Spleen (tissue), 11 donors: Measurements from ENCODE around the gene SLN. TPM values are rescaled to one million over a fixed set of nuclear protein-coding genes. Genes with fewer than 3 reads are reported as not detected.

Source experiments
- DNase-seq: peaks from one replicate; pipeline ENCODE4 v3.0.0-alpha.2; 2020
- H3K27ac ChIP-seq, 8 donors: fragments of 200-600 bp; sonication (generic) in 7 of 8; 1 replicate in 4 of 8; 2 replicates in 4 of 8; pipeline versions ENCODE4 v1.5.0 to v1.8.0; 2016 to 2021; ENCODE audit warnings: inconsistent platforms in 4 of 8, mild to moderate bottlenecking in 4 of 8, moderate library complexity in 1 of 8
- H3K27me3 ChIP-seq, 7 donors: fragments of 200-600 bp; sonication (generic) in 6 of 7; replicated peaks in 1 of 7; 1 replicate in 4 of 7; 2 replicates in 3 of 7; pipeline versions ENCODE4 v1.5.0 to v1.8.0; 2016 to 2021; ENCODE audit warnings: inconsistent platforms in 3 of 7, mild to moderate bottlenecking in 1 of 7
- H3K36me3 ChIP-seq, 6 donors: fragments of 200-600 bp; sonication (generic) in 5 of 6; 1 replicate in 4 of 6; 2 replicates in 2 of 6; pipeline versions ENCODE4 v1.5.0 to v1.8.0; 2016 to 2021; ENCODE audit warnings: inconsistent platforms in 2 of 6
- H3K4me1 ChIP-seq, 6 donors: fragments of 200-600 bp; sonication (generic) in 5 of 6; 1 replicate in 3 of 6; 2 replicates in 3 of 6; pipeline versions ENCODE4 v1.5.0 to v1.8.0; 2016 to 2021; ENCODE audit warnings: inconsistent platforms in 3 of 6
- H3K4me3 ChIP-seq, 8 donors: fragments of 200-600 bp; sonication (generic) in 7 of 8; 1 replicate in 4 of 8; 2 replicates in 4 of 8; pipeline versions ENCODE4 v1.5.0 to v1.8.0; 2016 to 2021; ENCODE audit warnings: inconsistent platforms in 4 of 8, mild to moderate bottlenecking in 4 of 8, moderate library complexity in 2 of 8
- H3K9me3 ChIP-seq, 8 donors: fragments of 200-600 bp; sonication (generic) in 7 of 8; 1 replicate in 4 of 8; 2 replicates in 4 of 8; pipeline versions ENCODE4 v1.5.0 to v1.8.0; 2016 to 2021; ENCODE audit warnings: inconsistent platforms in 4 of 8
- POLR2A ChIP-seq, 3 donors: fragments of 450-650 bp; IDR thresholded peaks; one replicate each; pipeline ENCODE4 v1.5.1; 2017; ENCODE audit warnings: antibody characterized with exemption in 3 of 3, mild to moderate bottlenecking in 1 of 3
- POLR2AphosphoS5 ChIP-seq, 3 donors: sonication (generic); formaldehyde crosslinking; IDR thresholded peaks; one replicate each; pipeline ENCODE4 v1.5.1; 2017; ENCODE audit warnings: antibody characterized with exemption in 3 of 3
- WGBS, 5 donors: extraction: QIAGEN DNeasy Blood & Tissue Kit in 3 of 5; methylation state at CpG; one replicate each; pipeline versions ENCODE4 v1.1.5 to v1.1.7; 2013 to 2018; 5-methylcytosine and 5-hydroxymethylcytosine counted together
- intact Hi-C: fragments of 100-400 bp; cut with DNase I; formaldehyde crosslinking; loops from one replicate; pipeline ENCODE4 v1.15.0; 2023; ENCODE audit warnings: low total_unique reads
- polyA plus RNA-seq, 3 donors: library from polyadenylated mRNA; stranded (reverse); fragments of 200-250 nt; gene quantifications; one replicate each; pipeline ENCODE4 v1.2.1, GENCODE V29; 2013
- total RNA-seq, 7 donors: library from RNA; depleted of rRNA in 3 of 7; stranded (reverse); fragments of >200 nt in 3 of 7; fragmentation: NEBNext Ultra II Directional in 4 of 7; extraction: Animal tissue kit (Norgen Biotek cat#: 25700) in 4 of 7; gene quantifications; one replicate each; pipeline versions ENCODE4 v1.1.0 to v1.2.1, GENCODE V29; 2016 to 2021
- TF ChIP-seq, protein P1 (sequence below), 11 experiments: fragments of 200-600 bp in 7 of 11; fragments of 450-650 bp in 4 of 11; sonication (generic) in 4 of 11; IDR thresholded peaks in 8 of 11; conservative IDR thresholded peaks in 3 of 11; 1 replicate in 7 of 11; 2 replicates in 4 of 11; pipeline versions ENCODE4 v1.4.0 to v1.8.0; 2016 to 2021; ENCODE audit warnings: antibody characterized with exemption in 11 of 11, inconsistent platforms in 4 of 11, mild to moderate bottlenecking in 1 of 11
- donor health status: healthy with polysubstance abuse.
- donor health status: DM: no; HTN: no; CAD: no; lungs with moderate emphysema.
- donor health status: DM: no; HTN: no; CAD: no.
- donor health status: Bipolar disorder and iron deficiency.
- donor health status: healthy.
- donor health status: DM: no; HTN: no; CAD: no.
- donor health status: DM: yes; HTN: yes; CAD: no.

Gene SLN
- total and polyA plus RNA-seq, 10 donors: 0.09 to 0.86 (median 0.48) TPM; not detected in 6

DNA sequence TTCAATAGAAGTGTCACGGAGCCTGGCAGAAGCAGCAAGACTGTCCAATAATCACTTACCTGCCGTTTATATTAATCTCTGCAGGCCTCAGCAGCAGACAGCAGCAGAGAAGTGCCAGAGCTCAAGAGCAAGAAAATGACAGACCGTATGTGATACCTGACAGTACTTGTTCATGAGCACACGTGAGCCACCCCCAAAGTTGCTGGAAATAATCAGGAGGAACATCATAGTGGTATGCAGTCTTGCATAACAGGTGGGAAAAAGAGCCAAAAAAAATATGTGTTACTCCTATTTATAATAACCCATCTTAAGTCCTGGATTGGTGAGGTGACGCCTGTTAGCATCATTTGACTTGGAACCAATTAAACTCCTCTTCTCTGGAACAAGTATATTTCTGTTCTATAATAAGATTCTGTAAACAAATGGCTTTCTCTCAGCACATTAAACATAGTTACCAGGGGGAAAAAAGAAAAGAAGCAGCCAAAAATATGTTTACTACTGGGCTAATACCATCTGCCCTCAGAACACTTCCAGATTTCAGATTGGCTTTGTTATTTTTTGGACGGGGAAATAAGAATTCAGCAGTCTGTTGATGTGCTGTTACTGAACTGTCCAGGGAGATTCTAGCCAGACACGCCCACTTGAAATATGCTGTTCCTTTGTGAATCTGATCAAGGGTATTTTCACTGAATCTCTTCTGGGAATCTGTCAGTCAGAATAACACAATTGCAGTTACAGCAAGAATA lies 7.9 kb upstream of the SLN start:
- intact Hi-C loops: no loop called here
- Histone ChIP-seq H3K27me3 (no peaks in the 10 kb centered on the region), H3K4me3 (no peak overlapping the region), H3K4me1 (no peaks in the 10 kb centered on the region), H3K36me3 (no peaks in the 10 kb centered on the region), H3K9me3 (no peaks in the 10 kb centered on the region), H3K27ac (no peak overlapping the region)
- TF ChIP-seq POLR2A (IDR thresholded peaks at IDR 0.05) (no peak), POLR2AphosphoS5 (IDR thresholded peaks at IDR 0.05) (no peak)
- TF ChIP-seq, protein P1, sequence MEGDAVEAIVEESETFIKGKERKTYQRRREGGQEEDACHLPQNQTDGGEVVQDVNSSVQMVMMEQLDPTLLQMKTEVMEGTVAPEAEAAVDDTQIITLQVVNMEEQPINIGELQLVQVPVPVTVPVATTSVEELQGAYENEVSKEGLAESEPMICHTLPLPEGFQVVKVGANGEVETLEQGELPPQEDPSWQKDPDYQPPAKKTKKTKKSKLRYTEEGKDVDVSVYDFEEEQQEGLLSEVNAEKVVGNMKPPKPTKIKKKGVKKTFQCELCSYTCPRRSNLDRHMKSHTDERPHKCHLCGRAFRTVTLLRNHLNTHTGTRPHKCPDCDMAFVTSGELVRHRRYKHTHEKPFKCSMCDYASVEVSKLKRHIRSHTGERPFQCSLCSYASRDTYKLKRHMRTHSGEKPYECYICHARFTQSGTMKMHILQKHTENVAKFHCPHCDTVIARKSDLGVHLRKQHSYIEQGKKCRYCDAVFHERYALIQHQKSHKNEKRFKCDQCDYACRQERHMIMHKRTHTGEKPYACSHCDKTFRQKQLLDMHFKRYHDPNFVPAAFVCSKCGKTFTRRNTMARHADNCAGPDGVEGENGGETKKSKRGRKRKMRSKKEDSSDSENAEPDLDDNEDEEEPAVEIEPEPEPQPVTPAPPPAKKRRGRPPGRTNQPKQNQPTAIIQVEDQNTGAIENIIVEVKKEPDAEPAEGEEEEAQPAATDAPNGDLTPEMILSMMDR (IDR thresholded peaks at IDR 0.05 in 8 of 11, conservative IDR thresholded peaks at IDR 0.05 in 3 of 11): no peak
- DNase-seq: no peak
- WGBS, 5 donors: 74 to 85% (median 80%) methylated on average over 7 of the region's 7 CpGs

DNA sequence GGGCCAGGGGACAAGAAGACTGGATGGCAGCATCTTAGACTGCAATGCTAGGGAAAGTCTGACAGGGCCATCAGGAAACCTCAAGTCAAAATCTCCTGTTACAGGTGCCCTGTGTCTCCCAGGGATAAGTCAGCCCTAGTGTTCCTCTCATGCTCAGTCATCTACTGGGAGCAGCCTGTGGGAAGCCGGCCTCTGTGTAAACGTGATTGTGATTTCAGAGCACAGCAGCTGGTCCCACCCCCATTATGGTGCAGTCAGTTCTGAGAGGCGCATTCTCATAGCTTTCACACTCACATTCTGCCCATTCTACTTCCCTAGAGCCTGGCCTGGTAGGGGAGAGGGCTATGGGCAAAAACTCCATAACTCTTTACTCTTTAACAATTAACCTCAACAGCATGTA lies 7.2 kb upstream of the SLN start:
- H3K27me3 ChIP-seq: no peaks in the 10 kb centered on the region
- no peaks in the 10 kb centered on the region for H3K9me3 ChIP-seq
- intact Hi-C loops: no loop called here
- TF ChIP-seq, protein P1 (IDR thresholded peaks at IDR 0.05 in 8 of 11, conservative IDR thresholded peaks at IDR 0.05 in 3 of 11): no peak
- TF ChIP-seq POLR2AphosphoS5 (IDR thresholded peaks at IDR 0.05): no peak
- no peak for TF ChIP-seq POLR2A (IDR thresholded peaks at IDR 0.05)
- DNase-seq: no peak
- no peaks in the 10 kb centered on the region for H3K36me3 ChIP-seq
- 48 to 53% (median 50%) methylated on average over 3 of the region's 3 CpGs for WGBS, 5 donors
- no peaks in the 10 kb centered on the region for H3K4me1 ChIP-seq
- no peak overlapping the region for H3K27ac ChIP-seq
- no peak overlapping the region for H3K4me3 ChIP-seq

DNA sequence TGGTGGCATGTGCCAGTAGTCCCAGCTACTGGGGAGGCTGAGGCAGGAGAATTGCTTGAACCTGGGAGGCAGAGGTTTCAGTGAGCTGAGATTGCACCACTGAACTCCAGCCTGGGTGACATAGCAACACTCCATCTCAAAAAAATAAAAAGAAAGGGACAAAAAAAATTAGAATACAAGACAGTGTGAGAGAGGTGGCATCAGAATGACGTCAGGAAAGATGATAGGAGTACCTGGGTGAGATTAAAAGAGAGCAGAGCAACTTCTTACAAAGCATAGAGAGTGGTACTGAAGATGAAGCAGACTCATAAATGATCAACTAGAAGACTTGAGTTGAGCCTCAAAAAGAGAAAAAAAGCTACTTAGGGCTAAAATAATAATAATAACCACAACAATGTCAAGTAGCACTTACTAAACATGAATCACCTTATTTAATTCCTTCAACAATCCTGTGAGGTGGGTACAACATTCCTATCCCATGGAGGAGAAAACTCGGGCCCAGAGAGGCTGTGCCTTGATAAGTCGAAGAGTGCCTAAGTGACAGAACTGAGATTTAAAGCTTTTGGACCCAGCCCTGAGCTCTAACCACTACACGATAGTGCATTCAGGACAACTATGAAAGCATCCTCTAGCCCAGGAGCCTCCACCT lies 5.2 kb upstream of the SLN start:
- H3K27me3 ChIP-seq: peaks cover 0 to 17% (median 0%) of the 10 kb centered on the region in 7 donors
- WGBS, 5 donors: 67 to 83% (median 77%) methylated on average over 4 of the region's 4 CpGs
- no peaks in the 10 kb centered on the region for H3K9me3 ChIP-seq
- intact Hi-C loops: no loop called here
- TF ChIP-seq POLR2A (IDR thresholded peaks at IDR 0.05) (no peak), POLR2AphosphoS5 (IDR thresholded peaks at IDR 0.05) (no peak)
- TF ChIP-seq, protein P1 (IDR thresholded peaks at IDR 0.05 in 8 of 11, conservative IDR thresholded peaks at IDR 0.05 in 3 of 11): no peak
- no peaks in the 10 kb centered on the region for H3K36me3 ChIP-seq
- no peaks in the 10 kb centered on the region for H3K4me1 ChIP-seq
- H3K4me3 ChIP-seq: no peak overlapping the region
- no peak for DNase-seq
- no peak overlapping the region for H3K27ac ChIP-seq

DNA sequence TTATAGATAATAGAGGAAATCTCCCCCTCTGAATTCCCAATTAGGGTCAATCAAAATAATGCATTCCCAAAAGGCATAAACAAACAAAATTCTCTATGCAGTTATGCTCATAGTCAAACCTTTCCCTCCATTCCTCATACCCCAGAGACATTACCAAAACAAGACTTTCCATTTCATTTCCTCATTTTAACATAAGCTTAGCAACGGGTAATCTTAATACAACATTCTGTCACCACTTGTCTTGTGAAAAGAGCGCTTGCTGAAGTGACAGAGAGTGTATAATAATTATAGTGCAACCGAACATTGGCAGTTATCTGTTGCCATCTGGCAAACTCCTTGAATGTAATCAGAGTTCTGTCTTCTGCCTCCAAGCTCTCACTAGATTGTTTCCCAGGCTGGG lies 1.2 kb upstream of the SLN start:
- Histone ChIP-seq H3K27me3 (peaks cover 0 to 39% (median 0%) of the 10 kb centered on the region in 7 donors), H3K4me3 (no peak overlapping the region), H3K27ac (no peak overlapping the region), H3K4me1 (no peaks in the 10 kb centered on the region), H3K36me3 (no peaks in the 10 kb centered on the region), H3K9me3 (no peaks in the 10 kb centered on the region)
- intact Hi-C loops: no loop called here
- WGBS, 5 donors: 53 to 64% (median 59%) methylated on average over 3 of the region's 3 CpGs
- DNase-seq: no peak
- TF ChIP-seq POLR2AphosphoS5 (IDR thresholded peaks at IDR 0.05) (no peak), POLR2A (IDR thresholded peaks at IDR 0.05) (no peak)
- TF ChIP-seq, protein P1 (IDR thresholded peaks at IDR 0.05 in 8 of 11, conservative IDR thresholded peaks at IDR 0.05 in 3 of 11): no peak
